Purkinje cell (primary cell): ENCODE measurements around the gene FAM107A. TPM values are rescaled to one million over a fixed set of nuclear protein-coding genes. Genes with fewer than 3 reads are reported as not detected.

Source experiments
- polyA plus RNA-seq: library from polyadenylated mRNA; unstranded; fragments of >200 nt; fragmentation: Nextera tagmentation; gene quantifications from 2 replicates; pipeline ENCODE4 v1.2.1, GENCODE V29; 2014

The FAM107A gene, protein sequence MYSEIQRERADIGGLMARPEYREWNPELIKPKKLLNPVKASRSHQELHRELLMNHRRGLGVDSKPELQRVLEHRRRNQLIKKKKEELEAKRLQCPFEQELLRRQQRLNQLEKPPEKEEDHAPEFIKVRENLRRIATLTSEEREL
- polyA plus RNA-seq: 13.8 and 16.7 TPM in 2 replicates

DNA sequence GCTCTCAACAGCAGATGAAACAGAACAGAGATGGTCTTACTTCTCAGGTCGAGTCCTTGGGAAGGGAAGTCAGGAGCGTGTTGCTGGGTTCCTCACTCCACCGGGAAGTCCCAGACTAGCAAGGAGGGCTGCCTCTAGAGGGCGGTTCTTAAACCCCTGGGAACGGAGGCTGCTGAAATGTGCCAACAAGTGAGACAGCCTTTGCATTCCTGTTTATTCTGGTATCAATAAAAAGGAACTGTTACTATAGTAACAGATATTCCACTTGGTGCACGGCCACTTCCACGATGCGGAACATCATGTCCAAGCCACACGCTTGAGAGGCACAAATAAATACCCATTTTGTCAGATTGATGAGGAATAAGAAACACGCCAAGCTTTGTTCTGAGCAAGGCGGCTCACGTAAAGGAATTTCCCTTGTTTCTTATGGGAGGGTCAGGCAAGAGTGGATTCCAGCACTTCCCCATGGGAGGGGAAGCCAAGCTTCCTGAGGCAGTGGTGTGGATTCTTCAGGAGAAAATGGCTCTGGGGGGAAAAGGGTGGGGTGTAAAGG lies at the start of gene FAM107A:
TSS of gene FAM107A (minus strand) at position 123 of the 553 bp plus-strand sequence. CDS start 7,531 bp downstream, outside the sequence.

DNA sequence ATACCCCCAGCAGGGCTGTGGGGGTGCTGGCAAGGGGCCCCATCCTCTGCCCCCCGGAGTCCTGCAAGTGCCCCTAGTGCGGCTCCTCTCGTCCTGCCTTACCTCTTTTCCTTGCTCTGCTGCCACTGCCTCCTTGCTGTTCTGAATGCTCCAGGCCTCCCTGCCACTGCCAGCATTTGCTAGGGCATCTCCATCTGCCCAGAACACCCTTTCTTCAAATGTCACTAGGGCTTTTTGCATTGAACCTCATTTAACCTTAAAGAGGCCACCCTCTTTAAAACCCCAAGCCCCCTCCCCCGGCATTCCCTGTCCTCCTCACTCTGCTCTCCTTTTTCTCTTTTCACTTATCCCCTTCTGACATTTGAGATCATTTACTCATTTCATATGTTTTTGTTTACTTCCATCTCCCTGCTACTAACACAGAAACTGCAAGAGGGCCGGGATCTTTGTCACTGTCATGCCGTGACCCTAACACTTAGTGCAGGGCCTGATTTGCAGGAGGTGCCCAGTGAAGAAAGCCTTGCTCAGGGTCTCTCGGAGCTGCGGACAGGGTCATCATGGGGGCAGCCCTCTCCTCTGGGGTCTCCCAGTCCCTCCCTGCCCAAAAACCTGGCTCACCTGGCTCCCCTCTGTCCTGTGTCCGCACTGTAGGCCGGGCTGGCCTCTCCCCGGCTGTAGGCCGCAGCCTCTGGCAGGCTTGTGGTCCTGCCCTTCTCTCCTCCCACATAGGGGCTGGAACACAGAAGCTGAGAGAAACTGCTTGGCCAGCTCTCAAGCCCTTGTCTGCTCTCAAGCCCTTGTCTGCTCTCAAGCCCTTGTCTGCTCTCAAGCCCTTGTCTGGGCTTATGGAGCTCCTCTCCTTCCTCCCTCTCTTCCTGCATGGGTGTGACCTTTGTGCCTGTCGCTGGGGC lies 40.4 kb downstream of the FAM107A start, which contains the start of gene ACOX2:
TSS of gene ACOX2 (minus strand) at position 690 of the 911 bp plus-strand sequence. CDS start 2,084 bp downstream, outside the sequence.

Other genes starting within 250 kb of the FAM107A start
- 19.6 and 20.2 TPM in 2 replicates for gene PXK, start 244.5 kb downstream of the FAM107A start, polyA plus RNA-seq
- 253 and 346 TPM in 2 replicates for gene PDHB, start 143.6 kb downstream of the FAM107A start, polyA plus RNA-seq
- 55.9 and 60.2 TPM in 2 replicates for gene KCTD6, start 85.3 kb downstream of the FAM107A start, polyA plus RNA-seq
- 1.3 and 2.4 TPM in 2 replicates for gene ACOX2, start 40.2 kb downstream of the FAM107A start, polyA plus RNA-seq
- gene FAM3D, start 89.4 kb upstream of the FAM107A start, polyA plus RNA-seq: not detected in 2 replicates